ENCODE results near the gene TSC22D4.
A peak's percentile ranks its signal among the peaks of the same experiment; 100 is the strongest.
"Not testable (repeated sequence)": the region's sequence is repeated elsewhere in the genome, so short reads cannot be mapped to it uniquely, and the experiment has no call there.

TSC22D4 gene

DNA sequence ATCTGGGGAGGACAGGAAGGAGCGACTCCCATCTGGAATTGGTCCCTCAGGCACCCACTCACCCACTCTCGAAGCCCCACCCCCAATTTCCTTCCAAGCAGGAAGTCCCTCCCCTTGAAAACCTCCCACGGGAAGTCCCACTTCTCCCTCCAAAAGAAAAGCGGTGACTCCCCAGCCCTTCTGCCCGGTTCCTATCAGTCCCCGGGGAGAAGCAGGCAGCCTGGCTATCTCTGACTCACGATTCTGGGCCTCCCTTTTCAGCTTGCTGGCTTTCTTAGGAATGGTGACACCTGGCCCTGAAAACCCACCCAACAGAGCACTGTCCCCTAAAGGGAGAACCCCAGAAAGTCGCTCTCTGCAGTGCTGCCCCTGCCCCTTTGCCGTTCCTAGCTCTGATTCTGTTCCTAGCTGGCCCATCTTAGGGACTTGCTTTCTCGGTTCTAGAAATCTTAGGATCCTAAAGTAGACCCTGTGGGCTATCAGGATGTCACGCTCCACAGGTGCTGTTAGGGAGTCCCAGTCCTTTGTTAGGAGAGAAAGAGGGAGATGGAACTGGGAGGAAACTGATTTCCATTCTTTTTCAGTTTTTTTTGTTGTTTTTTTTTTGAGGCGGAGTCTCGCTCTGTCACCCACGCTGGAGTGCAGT is 6.0 kb downstream of the TSC22D4 start:
- DNase-seq (ENCODE audit: low read depth in 2 of 2), result no peak

DNA sequence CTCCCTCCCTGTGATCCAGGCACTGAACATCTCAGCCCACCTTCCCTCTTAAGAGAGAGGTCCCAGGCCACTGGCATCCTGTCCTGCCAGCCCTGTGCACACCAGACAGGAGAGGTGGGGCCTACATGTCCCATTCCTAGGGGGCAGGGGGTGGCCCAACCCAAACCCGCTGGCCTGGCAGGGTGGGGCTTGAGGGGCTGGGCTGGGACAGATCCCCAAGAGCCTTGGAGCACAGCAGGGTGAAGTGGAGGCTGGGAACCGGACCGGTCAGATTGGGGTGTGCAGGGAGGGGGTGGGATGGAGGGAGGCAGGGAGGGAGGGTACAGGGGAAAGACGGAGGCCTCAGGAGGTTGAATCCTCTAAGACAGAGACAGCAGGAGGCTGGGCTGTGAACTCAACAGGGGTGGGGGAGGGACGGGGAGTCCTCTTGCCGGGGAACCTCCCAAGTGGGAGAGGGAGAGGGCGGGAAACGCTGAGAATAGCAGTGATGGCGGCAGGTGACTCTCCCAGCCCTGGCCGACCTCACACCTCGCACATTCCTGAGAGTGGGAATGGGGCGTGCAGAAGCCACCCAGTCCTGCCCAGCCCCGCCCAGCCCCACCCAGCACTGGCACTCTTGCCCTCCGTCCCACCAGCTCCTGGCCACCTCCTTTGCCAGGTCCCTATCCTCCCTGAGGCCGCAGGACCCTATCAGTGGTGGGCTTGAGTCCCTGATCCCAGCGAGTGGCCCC is 6.7 kb downstream of the TSC22D4 start:
- no peak for DNase-seq (ENCODE audit: low read depth in 2 of 2)

- DNase-seq (ENCODE audit: low read depth in 2 of 2), result no peak
Observed at GRCh38 chr7:100471021-100471420, 8.0 kb downstream of the TSC22D4 start.

GRCh38 chr7:100469227-100470044 is 9.6 kb downstream of the TSC22D4 start:
- peak; percentile 73 to 84 for DNase-seq (ENCODE audit: low read depth in 2 of 2)

GRCh38 chr7:100467638-100468373 is 11.2 kb downstream of the TSC22D4 start:
- DNase-seq (ENCODE audit: low read depth in 2 of 2), result no peak

DNA sequence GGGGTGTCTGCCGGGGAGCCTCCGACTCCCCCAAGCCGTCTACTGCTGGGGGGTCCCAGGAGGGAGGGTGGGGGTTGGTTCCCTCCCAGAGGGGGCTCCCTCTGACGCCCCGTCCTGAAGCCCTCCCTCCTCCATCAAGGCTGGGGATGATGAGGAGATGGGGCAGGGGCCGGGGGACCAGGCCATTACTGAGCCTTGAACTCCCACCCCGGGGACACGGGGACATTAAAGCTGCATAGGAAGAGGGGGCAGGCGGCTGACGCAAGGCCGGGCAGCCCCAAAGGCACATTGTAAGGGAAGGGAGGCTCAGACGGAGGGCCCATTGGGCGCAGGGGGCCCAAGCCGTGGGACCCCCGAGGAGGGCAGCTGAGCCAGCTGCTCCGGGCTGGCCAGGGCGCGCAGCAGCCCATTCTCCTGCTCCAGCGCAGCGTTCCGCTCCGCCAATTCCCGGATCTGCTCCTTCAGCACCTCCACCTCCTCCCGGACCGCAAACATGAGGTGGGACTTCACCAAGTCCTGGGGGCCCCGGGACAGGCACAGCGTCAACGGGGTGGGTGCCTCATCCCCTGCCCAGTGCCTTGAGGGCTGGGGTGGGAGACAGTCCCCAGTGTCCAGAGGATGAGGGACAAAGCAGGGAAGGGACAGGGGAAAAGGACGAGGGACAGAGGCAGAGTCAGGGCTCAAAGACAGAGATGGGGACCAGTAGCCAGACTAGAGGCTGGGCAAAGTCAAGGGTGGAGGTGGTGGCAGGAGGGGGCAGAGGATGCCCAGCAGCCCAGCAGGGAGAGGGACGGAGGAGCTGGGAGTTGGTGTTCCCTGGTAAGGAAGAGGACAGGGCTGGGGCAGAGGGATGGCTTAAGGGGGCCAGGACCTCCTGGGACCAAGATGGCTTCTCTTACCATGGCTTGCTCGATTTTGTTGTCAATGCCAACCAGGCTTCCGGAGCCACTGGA is 12.1 kb downstream of the TSC22D4 start:
- DNase-seq (ENCODE audit: low read depth in 2 of 2), result no peak

GRCh38 chr7:100465702-100466311 is 13.2 kb downstream of the TSC22D4 start:
- no peak for DNase-seq (ENCODE audit: low read depth in 2 of 2)

GRCh38 chr7:100465299-100465698 is 13.7 kb downstream of the TSC22D4 start:
- DNase-seq (ENCODE audit: low read depth in 2 of 2), result no peak

- DNase-seq (ENCODE audit: low read depth in 2 of 2), result no peak
Observed at GRCh38 chr7:100464791-100465190, 14.2 kb downstream of the TSC22D4 start.

GRCh38 chr7:100464210-100464660 is 14.8 kb downstream of the TSC22D4 start, which contains the start of gene SPACDR:
Gene SPACDR, minus strand, starts transcription at chr7:100464260. Its CDS starts 235 bp downstream, at chr7:100464025.
- no peak for DNase-seq (ENCODE audit: low read depth in 2 of 2)

DNA sequence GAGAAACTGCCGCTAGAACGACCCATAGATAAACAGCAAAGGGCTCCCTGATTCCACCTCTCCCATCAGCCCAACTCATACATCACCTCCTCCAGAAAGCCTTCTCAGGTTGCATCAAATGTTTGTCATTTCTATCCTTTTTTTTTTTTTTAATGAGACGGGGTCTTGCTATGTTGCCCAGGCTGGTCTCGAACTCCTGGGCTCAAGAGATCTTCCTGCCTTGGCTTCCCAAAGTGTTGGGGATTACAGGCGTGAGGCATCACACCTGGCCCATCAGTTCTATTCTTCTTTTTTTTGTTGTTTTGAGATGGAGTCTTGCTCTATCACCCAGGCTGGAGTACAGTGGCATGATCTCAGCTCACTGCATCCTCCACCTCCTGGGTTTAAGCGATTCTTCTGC is 22.0 kb downstream of the TSC22D4 start:
- no peak for DNase-seq (ENCODE audit: low read depth in 2 of 2)

- no peak for DNase-seq (ENCODE audit: low read depth in 2 of 2)
Observed at GRCh38 chr7:100456562-100456961, 22.5 kb downstream of the TSC22D4 start.

- no peak for DNase-seq (ENCODE audit: low read depth in 2 of 2)
Observed at GRCh38 chr7:100455206-100455605, 23.8 kb downstream of the TSC22D4 start.

DNA sequence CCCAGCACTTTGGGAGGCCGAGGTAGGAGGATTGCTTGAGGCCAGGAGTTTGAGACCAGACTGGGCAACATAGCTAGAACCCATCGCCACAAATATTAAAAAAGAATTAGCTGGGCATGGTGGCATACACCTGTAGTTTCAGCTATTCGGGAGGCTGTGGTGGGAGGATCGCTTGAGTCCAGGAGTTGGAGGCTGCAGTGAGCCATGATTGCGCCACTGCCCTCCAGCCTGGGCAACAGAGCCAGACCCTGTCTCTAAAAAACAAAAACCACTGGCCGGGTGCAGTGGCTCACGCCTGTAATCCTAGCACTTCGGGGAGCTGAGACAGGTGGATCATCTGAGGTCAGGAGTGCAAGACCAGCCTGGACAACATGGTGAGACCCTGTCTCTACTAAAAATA is 25.2 kb downstream of the TSC22D4 start:
- DNase-seq (ENCODE audit: low read depth in 2 of 2), result not testable (repeated sequence)

GRCh38 chr7:100452513-100452912 is 26.5 kb downstream of the TSC22D4 start:
- no peak for DNase-seq (ENCODE audit: low read depth in 2 of 2)

- no peak for DNase-seq (ENCODE audit: low read depth in 2 of 2)
Observed at GRCh38 chr7:100449190-100449795, 29.7 kb downstream of the TSC22D4 start.

DNA sequence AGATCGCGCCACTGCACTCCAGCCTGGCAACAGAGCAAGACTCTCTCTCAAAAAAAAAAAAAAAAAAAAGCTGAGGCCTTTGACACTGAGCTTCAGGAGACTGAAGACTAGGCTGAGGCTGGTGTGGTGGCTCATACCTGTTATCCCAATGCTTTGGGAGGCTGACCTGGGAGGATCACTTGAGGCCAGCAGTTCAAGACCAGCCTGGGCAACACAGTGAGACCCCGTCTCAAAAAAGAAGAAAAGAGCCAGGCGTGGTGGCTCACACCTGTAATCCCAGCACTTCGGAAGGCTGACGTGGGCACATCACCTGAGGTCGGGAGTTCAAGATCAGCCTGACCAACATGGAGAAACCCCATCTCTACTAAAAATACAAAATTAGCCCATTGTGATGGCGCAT is 31.7 kb downstream of the TSC22D4 start:
- not testable (repeated sequence) for DNase-seq (ENCODE audit: low read depth in 2 of 2)

DNA sequence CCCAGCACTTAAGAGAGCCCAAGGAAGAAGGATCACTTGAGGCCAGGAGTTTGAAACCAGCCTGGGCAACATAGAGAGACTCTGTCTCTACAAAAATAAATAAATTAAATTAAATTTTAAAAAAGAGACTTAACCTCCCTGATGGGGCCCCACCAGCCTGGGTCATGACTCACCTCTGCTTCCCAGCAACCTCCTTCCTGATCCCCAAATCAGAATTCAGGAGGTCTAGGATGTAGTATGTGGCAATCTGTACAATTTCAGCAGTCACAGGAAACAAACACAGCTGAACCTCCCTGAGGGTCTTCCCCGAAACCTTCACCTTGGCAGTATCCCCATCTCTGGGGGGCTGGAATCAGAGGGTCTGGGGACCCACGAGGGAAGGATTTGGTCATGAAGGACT is 33.0 kb downstream of the TSC22D4 start:
- DNase-seq (ENCODE audit: low read depth in 2 of 2), result no peak
